Effector CD8-positive, alpha-beta T cell (primary cell): ENCODE measurements around the gene GNL3.

ENCODE experiments used
- DNase-seq: peaks from one replicate; lab custom pipeline; 2025; lab: John Stamatoyannopoulos, UW

Gene GNL3

GRCh38 chr3:52689151-52689550 is 3.3 kb downstream of the GNL3 start:
- DNase-seq, result no peak

DNA sequence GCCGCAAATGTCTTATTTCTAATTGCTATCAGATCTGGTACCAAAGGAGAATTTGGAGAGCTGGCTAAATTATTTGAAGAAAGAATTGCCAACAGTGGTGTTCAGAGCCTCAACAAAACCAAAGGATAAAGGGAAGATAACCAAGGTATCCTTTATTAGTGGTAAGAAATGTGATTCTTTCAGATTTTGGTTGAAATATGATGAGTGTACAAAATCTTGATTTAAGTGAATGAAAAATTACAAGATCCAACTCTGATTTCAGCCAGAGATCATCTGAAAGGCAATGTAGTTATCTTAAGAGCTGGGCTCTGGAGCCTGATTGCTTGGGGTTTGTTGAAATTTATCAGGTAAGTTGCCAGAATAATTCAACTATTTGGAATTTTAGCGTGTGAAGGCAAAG is 4.7 kb downstream of the GNL3 start:
- no peak for DNase-seq

DNA sequence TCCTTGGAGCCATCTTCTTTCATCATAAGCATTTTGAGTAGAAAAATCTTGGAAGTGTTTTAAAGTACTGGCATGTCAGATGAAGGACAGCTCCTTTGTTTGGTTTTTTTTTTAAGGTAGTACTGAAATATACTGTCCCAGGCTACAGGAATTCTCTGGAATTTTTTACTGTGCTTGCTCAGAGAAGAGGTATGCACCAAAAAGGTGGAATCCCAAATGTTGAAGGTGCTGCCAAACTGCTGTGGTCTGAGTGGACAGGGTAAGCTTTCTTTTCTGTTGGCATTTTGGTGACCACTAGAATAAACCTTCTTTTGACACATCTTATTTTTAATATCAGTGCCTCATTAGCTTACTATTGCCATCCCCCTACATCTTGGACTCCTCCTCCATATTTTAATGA is 7.2 kb downstream of the GNL3 start:
- no peak for DNase-seq

DNA sequence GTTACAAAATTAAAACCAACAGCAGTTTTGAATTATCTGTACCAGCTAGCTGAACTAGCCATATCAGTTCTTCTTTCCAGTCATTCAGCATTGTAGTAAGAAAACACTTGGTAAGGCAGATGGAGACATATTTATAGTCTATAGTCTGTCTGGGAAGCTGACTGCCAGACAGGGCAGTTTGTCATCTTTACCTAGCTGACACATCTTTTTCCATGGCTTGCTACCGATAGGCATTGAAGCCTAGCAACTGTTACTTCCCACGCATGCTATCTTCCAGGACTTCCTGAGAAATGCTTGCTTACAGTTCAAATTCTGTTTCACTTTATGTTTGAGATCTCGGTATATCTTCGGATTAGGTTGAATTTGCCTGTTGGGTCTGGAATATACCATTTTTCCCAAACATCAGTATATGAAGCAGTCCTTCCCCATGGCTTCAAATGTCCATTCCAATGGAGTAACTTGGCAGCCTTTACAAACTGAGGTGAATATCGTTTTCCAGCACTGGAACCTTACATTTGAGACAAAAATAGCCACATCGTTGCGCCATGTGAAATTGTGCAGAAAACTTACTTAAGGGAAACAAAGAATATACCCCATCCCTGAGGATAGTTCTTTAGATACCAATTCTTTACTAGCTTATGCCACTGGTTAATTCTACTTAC is 8.8 kb downstream of the GNL3 start:
- DNase-seq, result no peak

DNA sequence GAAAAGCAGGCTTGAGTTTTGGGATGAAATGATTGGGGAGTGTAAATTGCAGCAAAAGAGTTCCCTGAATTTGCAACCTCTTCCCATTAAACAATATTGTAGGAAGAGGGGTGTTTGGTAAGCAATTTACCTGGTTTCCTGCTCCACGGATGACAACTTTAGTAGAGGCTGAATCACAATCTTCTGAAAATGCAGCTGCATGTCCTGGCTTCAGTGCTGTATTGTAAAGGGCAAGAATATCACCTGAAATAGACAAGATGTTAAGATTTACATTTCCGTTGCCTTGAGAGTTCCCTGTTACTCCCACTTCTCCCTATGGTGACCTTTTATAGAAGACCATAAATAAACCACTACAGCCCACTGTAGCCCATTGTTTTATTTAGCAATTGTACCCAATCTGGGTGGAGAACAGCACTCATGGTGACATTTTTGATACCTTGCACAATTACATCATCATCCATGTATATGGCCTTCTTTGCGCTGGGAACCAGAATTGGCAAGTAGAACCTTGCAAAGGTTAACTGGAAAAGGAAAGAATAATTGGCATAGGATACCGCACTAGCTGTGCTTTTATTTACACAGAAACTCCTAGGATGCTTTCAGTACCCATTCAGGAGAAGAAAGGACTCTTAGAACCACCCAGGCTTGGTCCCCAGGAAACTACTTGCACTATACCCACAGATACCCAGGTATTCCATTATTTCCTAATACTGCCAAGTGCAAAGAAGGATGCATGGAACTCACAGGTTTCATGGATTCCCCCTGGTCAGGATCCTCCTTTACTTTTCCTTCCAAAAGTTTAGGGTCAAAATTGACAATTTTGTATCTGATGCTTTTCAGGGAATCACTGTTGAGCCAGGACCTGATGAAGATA is 10.2 kb downstream of the GNL3 start:
- DNase-seq, result no peak

DNA sequence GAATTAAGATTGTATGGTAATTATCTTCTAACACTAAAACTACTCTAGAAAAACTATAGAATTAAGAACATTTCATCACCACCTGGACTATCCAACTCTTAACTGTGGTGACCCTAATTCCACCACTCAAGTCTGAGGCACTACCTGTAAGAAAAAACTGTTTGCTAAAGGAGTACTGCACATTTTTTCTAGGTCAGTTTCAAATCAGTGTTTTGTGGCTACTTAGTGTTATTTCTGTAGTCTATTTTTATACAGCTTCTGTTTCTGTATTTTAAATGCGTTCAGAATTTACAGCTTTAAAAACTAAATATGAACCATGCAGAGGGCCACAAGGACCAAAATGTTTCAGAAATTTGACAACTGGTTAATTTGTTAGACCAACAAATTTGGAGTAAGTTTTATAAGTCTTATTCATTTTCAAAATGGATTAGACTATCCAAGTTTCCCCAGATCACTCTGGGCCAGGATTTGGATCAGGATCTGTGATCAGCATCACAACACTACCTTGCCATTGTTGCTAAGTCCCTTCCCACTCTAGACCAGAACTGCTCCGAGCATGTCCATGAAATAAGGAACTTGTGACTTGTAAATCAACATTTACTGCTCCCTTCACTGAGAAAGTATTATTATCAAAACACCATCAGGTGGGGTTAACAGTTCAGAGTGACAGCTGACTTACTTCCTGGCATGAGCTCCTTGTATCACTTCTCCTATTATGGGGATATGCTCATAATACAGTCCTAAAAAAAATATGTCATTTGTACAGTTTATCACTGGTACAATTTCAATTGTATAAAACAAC is 11.2 kb downstream of the GNL3 start:
- DNase-seq, result no peak

- DNase-seq, result no peak
Observed at GRCh38 chr3:52697632-52697965, 11.8 kb downstream of the GNL3 start.

DNA sequence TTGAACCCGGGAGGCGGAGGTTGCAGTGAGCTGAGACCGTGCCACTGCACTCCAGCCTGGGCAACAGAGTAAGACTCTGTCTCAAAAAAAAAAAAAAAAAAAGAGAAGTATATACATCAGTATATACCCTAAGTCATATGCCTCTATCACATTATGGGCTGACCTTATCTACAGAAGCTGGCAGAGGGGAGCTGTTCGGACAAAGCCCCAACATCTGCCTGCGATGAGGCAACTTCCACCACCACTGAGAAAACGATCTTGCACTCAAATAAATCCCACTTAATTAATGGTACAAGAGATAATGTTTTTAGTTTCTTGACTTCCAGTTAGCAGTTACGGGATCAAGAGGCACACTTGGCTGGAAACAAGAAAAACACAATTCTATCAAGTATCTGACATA is 17.5 kb downstream of the GNL3 start:
- DNase-seq, result no peak

GRCh38 chr3:52704611-52705437 is 19.0 kb downstream of the GNL3 start:
- no peak for DNase-seq

DNA sequence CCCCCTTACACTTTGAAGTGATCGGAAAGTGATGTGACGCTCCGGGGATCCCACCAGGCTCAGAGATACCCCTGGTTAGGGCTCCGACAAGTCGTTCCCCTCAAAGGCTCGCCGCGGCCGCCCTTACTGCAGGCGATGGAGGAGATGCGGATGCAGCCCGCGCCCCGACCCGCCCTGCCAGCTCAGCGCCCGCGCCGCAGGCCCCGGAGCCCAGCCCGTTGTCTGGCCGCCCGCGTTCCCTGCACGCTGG is 19.5 kb downstream of the GNL3 start:
- no peak for DNase-seq

- DNase-seq, result peak; percentile 75
Observed at GRCh38 chr3:52705688-52706686, 20.2 kb downstream of the GNL3 start, which contains the start of the genes GLT8D1 and SPCS1. GLT8D1 (minus strand) TSS chr3:52705791; CDS start chr3:52700460, 5,331 bp downstream. SPCS1 (plus strand) TSS chr3:52706106; CDS start chr3:52706247, 141 bp downstream.

GRCh38 chr3:52707585-52707984 is 21.8 kb downstream of the GNL3 start:
- no peak for DNase-seq

DNA sequence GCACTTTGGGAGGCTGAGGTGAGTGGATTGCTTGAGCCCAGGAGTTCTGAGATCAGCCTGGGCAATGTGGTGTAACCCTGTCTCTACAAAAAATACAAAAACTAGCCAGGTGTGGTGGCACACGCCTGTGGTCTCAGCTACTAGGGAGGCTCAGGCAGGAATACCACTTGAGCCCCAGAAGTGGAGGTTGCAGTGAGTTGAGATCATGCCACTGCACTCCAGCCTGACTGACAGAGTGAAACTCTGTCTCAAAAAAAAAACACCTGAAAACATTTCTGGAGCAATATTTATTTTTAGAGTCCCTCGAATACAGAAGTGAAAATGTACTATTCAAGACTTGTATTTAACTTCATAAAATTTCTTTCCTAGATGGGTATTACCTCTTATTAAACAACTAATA is 24.7 kb downstream of the GNL3 start:
- no peak for DNase-seq

DNA sequence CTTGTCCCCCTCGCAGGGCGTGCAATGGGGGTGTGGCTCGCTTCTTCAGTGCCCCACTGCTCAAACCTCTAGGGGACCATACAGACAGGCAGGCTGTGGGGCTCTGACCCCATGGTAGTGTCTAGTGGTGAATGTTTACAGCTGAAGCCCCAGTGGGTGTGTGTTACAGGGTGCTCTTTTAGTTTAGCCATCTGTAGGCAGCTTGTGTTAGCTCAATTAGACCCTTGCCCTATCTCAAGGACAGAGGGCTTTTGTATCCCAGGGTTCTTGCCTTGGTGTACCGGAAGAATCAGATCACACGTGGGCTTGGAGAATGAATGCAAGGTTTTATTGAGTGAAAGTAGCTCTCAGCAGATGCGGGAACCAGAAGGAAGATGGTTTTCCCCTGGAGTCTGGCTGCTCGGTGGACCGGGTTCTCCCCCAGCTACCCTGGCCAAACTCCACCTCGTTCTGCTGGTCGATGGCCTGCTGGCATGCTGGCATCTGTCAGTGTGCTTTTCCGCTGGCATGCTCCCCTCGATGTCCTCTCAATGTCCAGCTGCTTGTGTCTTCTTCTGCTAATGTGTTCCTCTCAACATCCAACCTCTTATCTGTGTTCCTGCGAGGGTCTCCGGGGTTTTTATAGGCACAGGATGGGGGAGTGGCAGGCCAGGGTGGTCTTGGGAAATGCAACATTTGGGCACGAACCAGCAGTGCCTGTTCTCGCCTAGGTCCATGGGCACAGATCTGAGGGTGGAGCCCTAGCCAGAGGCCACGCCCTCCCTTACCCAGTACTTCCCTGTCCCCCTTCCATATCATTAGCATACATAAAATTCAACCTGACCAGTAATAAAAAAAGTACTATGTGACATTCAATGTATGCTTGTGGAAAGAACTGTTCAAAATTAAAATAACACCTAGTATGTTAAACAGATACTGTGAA is 26.7 kb downstream of the GNL3 start:
- DNase-seq, result no peak

GRCh38 chr3:52714335-52715302 is 28.8 kb downstream of the GNL3 start:
- no peak for DNase-seq

DNA sequence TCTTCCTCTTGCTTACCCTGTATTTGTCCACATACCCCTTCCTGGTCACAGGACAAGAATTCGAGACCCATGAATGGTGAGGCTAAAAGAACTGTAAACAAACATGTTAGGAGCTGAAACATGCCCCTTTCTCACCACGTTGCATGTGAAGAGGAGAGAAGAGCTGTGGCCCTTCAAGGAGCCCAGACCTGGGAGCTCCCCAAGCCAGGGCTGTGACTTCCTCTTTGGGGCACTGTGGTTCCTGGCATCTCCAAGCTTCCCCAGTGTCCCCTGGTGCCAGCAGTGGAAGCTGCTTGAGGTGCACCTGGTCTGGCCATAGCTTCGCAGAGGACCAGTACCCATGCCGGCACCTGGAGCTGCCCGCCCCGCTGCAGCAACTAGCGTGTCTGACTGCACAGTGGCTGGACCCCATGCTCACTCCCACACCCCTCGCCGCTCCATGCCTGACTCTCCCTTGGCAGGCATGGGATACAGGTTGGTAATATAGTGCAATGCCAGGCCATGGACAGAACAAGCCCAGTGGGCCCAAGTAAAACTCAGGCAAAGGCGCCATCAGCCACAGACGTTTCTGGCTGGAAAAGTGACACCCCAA is 30.0 kb downstream of the GNL3 start:
- no peak for DNase-seq

GRCh38 chr3:52719618-52720017 is 33.8 kb downstream of the GNL3 start:
- DNase-seq, result no peak
